Panc1 (cell line): ENCODE data around the gene LAMB2.

Experiments
- POLR2AphosphoS5 ChIP-seq: IDR thresholded peaks from 2 replicates; pipeline ENCODE4 v1.6.1; 2012; ENCODE audit warnings: mild to moderate bottlenecking, low read depth, low read length, moderate library complexity
- TCF7L2 ChIP-seq: IDR thresholded peaks from 2 replicates; pipeline ENCODE4 v1.6.1; 2011; ENCODE audit warnings: mild to moderate bottlenecking, low read depth, low read length, inconsistent platforms
- TF ChIP-seq, protein P1 (sequence below): fragments of 450-650 bp; IDR thresholded peaks from 2 replicates; pipeline ENCODE4 v1.5.1; 2017; ENCODE audit warnings: mild to moderate bottlenecking
- TF ChIP-seq, protein P2 (sequence below), 2 experiments: IDR thresholded peaks; 2 replicates each; pipeline ENCODE4 v1.6.1; 2011 to 2012; ENCODE audit warnings: low read depth in 2 of 2, control low read depth in 1 of 2, low read length in 1 of 2, mild to moderate bottlenecking in 1 of 2, moderate library complexity in 1 of 2; ENCODE audit not compliant: insufficient read depth in 1 of 2

DNA sequence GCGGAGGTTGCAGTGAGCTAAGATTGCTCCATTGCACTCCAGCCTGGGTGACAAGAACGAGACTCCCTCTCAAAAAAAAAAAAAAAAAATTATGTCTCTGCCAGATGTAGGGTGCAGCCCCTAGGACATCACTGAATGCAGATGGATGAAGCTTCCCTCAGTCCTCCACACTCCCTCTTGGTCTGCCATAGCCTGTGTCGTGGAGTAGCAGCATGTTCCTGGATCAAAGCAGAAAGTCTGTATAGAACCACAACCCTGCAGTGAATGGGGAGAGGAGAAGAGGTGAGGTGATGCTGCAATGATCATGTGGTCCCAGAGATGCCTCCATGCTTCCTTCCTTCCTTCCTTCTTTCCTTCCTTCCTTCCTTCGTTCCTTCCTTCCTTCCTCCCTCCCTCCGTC is 15.3 kb upstream of the LAMB2 start:
- TF ChIP-seq, protein P1, sequence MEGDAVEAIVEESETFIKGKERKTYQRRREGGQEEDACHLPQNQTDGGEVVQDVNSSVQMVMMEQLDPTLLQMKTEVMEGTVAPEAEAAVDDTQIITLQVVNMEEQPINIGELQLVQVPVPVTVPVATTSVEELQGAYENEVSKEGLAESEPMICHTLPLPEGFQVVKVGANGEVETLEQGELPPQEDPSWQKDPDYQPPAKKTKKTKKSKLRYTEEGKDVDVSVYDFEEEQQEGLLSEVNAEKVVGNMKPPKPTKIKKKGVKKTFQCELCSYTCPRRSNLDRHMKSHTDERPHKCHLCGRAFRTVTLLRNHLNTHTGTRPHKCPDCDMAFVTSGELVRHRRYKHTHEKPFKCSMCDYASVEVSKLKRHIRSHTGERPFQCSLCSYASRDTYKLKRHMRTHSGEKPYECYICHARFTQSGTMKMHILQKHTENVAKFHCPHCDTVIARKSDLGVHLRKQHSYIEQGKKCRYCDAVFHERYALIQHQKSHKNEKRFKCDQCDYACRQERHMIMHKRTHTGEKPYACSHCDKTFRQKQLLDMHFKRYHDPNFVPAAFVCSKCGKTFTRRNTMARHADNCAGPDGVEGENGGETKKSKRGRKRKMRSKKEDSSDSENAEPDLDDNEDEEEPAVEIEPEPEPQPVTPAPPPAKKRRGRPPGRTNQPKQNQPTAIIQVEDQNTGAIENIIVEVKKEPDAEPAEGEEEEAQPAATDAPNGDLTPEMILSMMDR = no peak
- no peak for TF ChIP-seq POLR2AphosphoS5
- TF ChIP-seq TCF7L2 = no peak
- TF ChIP-seq, protein P2, sequence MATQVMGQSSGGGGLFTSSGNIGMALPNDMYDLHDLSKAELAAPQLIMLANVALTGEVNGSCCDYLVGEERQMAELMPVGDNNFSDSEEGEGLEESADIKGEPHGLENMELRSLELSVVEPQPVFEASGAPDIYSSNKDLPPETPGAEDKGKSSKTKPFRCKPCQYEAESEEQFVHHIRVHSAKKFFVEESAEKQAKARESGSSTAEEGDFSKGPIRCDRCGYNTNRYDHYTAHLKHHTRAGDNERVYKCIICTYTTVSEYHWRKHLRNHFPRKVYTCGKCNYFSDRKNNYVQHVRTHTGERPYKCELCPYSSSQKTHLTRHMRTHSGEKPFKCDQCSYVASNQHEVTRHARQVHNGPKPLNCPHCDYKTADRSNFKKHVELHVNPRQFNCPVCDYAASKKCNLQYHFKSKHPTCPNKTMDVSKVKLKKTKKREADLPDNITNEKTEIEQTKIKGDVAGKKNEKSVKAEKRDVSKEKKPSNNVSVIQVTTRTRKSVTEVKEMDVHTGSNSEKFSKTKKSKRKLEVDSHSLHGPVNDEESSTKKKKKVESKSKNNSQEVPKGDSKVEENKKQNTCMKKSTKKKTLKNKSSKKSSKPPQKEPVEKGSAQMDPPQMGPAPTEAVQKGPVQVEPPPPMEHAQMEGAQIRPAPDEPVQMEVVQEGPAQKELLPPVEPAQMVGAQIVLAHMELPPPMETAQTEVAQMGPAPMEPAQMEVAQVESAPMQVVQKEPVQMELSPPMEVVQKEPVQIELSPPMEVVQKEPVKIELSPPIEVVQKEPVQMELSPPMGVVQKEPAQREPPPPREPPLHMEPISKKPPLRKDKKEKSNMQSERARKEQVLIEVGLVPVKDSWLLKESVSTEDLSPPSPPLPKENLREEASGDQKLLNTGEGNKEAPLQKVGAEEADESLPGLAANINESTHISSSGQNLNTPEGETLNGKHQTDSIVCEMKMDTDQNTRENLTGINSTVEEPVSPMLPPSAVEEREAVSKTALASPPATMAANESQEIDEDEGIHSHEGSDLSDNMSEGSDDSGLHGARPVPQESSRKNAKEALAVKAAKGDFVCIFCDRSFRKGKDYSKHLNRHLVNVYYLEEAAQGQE (IDR thresholded peaks at IDR 0.05; ENCODE audit: insufficient read depth in 1 of 2, low read depth in 2 of 2, low read length in 1 of 2) = no peak
